Left cardiac atrium (tissue), 4 donors: ENCODE data around the gene OR4D2. TPM values are rescaled to one million over a fixed set of nuclear protein-coding genes. Genes with fewer than 3 reads are reported as not detected.

Experiments used
- ATAC-seq, 2 donors: fragments of 200-7000 bp; cut with Tn5 transposase; one replicate each; pipeline ENCODE4 v1.9.1; 2020; ENCODE audit warnings: mild to moderate bottlenecking in 2 of 2, moderate library complexity in 2 of 2
- DNase-seq: peaks from one replicate; pipeline ENCODE4 v3.0.0-alpha.2; 2020
- intact Hi-C, 2 donors: fragments of 100-400 bp; cut with DNase I; formaldehyde crosslinking; loops; one replicate each; pipeline versions ENCODE4 v1.14.1 to v1.15.1; 2022 to 2023
- total RNA-seq, 2 donors: library from RNA; stranded (reverse); fragmentation: NEBNext Ultra II Directional; extraction: Animal tissue kit (Norgen Biotek cat#: 25700); gene quantifications; one replicate each; pipeline ENCODE4 v1.2.1, GENCODE V29; 2021
- donor health status: DM: no; HTN: yes; CAD: no.
- donor health status: DM: no; HTN: yes; CAD: no; lungs with severe emphysema.
- donor health status: DM: yes; HTN: yes; CAD: no.
- donor health status: Dilated cardiomyopathy.

Gene OR4D2
- total RNA-seq, 2 donors from 2014 or later = not detected

- intact Hi-C loops = no loop called here
- peak; percentile 47 to 64 for ATAC-seq
- DNase-seq = peak; percentile 46
Measured at GRCh38 chr17:58200024-58200633, 33.3 kb downstream of the OR4D2 start.

- DNase-seq (no peak), ATAC-seq (no peak)
- intact Hi-C loops = no loop called here
Measured at GRCh38 chr17:58202859-58203258, 36.1 kb downstream of the OR4D2 start.

- DNase-seq = no peak
- intact Hi-C loops = no loop called here
- no peak for ATAC-seq
Measured at GRCh38 chr17:58204796-58205195, 38.0 kb downstream of the OR4D2 start.

GRCh38 chr17:58205936-58206335, 39.2 kb downstream of the OR4D2 start:
- no peak for DNase-seq
- intact Hi-C loops = no loop called here

GRCh38 chr17:58207451-58207850, 40.7 kb downstream of the OR4D2 start:
- DNase-seq (no peak), ATAC-seq (no peak)
- intact Hi-C loops = no loop called here

More at GRCh38 chr17:58205936-58206335, 39.2 kb downstream of the OR4D2 start:
- no peak for ATAC-seq

GRCh38 chr17:58208344-58208743, 41.6 kb downstream of the OR4D2 start:
- ATAC-seq = no peak
- no peak for DNase-seq
- intact Hi-C loops = no loop called here

GRCh38 chr17:58210922-58211321, 44.1 kb downstream of the OR4D2 start:
- intact Hi-C loops = no loop called here
- DNase-seq (no peak), ATAC-seq (no peak)

GRCh38 chr17:58215685-58216084, 48.9 kb downstream of the OR4D2 start:
- ATAC-seq (no peak), DNase-seq (no peak)
- intact Hi-C loops = no loop called here

- intact Hi-C loops = no loop called here
- no peak for DNase-seq
- no peak for ATAC-seq
Measured at GRCh38 chr17:58217766-58218165, 51.0 kb downstream of the OR4D2 start.

- ATAC-seq = peak; percentile 100
- peak; percentile 97 for DNase-seq
- intact Hi-C loops = no loop called here
Measured at GRCh38 chr17:58219007-58219788, 52.4 kb downstream of the OR4D2 start, which contains the start of gene MKS1. Gene MKS1 (minus strand): TSS chr17:58219255. CDS start chr17:58219230, 25 bp downstream.

- intact Hi-C loops = no loop called here
- ATAC-seq (no peak), DNase-seq (no peak)
Measured at GRCh38 chr17:58219789-58220183, 53.0 kb downstream of the OR4D2 start.

Other genes starting within 250 kb of the OR4D2 start
- gene CUEDC1, start 211.6 kb upstream of the OR4D2 start, total RNA-seq = 10 to 100 TPM; 38.3 to 45.5 TPM
- gene VEZF1, start 178.7 kb upstream of the OR4D2 start, total RNA-seq = 10 to 100 TPM; 54.1 to 60.9 TPM
- gene SRSF1, start 159.7 kb upstream of the OR4D2 start, total RNA-seq = 100 to 1,000 TPM; 113 to 137 TPM
- gene DYNLL2, start 83.6 kb upstream of the OR4D2 start, total RNA-seq = 10 to 100 TPM; 50.5 to 51.0 TPM
- gene OR4D1, start 18.6 kb upstream of the OR4D2 start, total RNA-seq = not detected
- gene EPX, start 25.7 kb downstream of the OR4D2 start, total RNA-seq = not detected
- gene MKS1, start 52.3 kb downstream of the OR4D2 start, total RNA-seq = 1 to 10 TPM; 4.5 to 9.0 TPM
- gene LPO, start 71.6 kb downstream of the OR4D2 start, total RNA-seq = not detected
- under 1 TPM; 0.24 to 0.32 TPM for gene MPO, start 114.0 kb downstream of the OR4D2 start, total RNA-seq
- 1 to 10 TPM; 8.8 to 9.0 TPM for gene TSPOAP1, start 161.8 kb downstream of the OR4D2 start, total RNA-seq
- gene SUPT4H1, start 185.2 kb downstream of the OR4D2 start, total RNA-seq = 10 to 100 TPM; 49.4 to 60.6 TPM